HG02588 (cell line): ENCODE data around the gene ZNF684.
"Not testable (repeated sequence)": the region's sequence is repeated elsewhere in the genome, so short reads cannot be mapped to it uniquely, and the experiment has no call there.

ENCODE experiments used
- ATAC-seq: cut with Tn5 transposase; IDR thresholded peaks from one replicate; pipeline ENCODE4 v1.9.1; 2021; ENCODE audit warnings: mild to moderate bottlenecking, moderate library complexity; ENCODE audit not compliant: unreplicated experiment

Gene ZNF684

GRCh38 chr1:40567825-40568224 is 36.4 kb downstream of the ZNF684 start:
- ATAC-seq, result no peak

- not testable (repeated sequence) for ATAC-seq
Observed at GRCh38 chr1:40574805-40575204, 43.4 kb downstream of the ZNF684 start.

DNA sequence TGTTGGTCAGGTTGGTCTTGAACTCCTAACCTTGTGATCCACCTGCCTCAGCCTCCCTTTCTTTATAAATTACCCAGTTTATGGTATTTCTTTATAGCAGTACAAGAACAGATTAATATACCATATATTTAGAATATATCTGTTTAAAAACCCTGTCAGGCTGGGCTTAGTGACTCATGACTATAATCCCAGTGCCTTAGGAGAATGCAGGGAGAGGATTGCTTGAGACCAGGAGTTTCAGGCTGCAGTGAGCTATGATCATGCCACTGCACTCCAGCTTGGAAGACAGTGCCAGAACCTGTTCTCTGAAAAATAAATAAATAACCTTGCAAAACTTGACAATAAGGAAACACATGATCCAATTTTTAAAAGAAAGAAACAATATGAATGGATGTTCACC is 43.9 kb downstream of the ZNF684 start:
- ATAC-seq, result no peak

DNA sequence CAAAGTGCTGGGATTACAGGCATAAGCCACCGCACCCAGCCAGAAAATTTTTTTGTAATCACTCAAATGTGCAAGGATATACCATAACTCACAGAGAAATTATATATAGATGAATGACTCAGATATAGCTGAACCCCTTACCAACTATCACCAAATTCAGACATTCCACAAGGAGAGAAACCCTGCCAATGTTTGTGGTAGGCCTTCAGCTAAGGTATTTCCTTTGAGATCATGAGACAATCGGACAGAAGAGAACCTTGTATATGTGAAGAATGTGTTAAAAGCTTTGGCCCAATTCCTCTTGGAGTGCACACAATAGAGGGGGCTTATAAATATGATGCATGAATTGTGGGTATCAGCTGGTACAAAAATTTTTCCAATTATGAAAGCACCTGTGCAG is 50.7 kb downstream of the ZNF684 start:
- ATAC-seq, result no peak

DNA sequence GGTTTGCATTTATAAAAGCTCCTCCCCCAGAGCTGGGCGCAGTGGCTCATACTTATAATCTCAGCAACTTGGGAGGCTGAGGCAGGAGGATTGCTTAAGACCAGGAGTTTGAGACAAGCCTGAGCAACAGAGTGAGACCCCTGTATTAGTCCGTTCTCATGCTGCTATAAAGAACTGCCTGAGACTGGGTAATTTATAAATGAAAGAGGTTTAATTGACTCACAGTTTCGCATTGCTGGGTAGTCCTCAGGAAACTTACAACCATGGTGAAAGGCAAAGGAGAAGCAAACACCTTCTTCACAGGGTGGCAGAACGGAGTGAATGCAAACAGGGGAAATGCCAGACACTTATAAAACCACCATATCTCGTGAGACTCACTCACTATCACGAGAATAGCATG is 52.5 kb downstream of the ZNF684 start:
- ATAC-seq, result no peak

DNA sequence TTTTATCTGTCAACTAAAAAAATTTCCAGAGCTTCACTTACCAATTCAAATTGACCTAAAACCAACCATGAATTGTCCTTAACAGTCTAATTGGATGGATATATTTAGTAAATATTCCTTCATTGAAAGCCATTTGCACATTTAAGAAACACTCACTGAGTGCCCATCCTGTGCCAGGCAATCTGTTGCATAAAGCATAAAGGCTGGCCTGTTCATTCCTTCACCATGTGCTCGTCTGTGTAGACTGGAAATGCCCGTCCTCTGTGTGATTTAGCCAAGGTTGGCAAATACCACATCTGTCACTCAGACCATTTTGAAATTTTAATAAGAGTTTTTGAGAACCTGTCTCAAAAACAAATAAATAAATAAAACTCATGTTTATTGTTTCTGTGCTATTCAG is 57.1 kb downstream of the ZNF684 start:
- ATAC-seq, result no peak

GRCh38 chr1:40592107-40592803 is 60.8 kb downstream of the ZNF684 start:
- ATAC-seq, result no peak

DNA sequence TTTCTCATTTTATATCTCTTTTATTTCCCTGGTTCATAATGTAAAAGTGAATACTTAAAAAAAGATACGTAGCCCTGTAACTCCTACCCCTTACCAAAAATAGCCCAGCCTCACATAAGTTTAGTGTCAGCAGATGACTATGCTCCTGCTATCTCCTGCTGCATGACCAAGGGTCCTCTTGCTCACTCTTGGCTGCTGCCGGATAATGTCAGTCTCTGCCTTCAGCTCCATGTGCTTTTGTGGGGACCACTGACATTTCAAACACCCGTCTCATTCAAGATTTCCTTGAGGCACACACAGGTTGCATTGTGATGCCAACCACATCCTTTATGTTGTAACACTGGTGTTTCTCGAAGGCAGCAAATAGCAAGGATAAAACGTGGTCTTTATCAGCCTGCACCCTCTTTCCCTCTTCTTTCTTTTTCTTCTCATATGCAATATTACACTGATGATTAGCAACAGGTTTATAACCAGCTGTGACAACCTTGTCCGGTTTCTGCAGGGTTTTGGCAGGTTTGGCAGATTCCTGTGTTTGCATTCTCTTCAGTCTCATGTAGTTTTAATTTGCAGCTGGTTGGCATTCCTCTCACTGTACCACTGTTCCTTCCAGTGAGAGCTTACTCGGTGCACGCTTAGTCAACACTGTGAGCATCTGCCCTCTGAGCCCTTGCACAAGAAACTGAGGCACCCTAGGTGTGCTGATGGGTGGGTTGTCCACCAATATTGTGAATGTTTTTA is 62.2 kb downstream of the ZNF684 start:
- ATAC-seq, result no peak

GRCh38 chr1:40594187-40594531 is 62.7 kb downstream of the ZNF684 start:
- ATAC-seq, result no peak

DNA sequence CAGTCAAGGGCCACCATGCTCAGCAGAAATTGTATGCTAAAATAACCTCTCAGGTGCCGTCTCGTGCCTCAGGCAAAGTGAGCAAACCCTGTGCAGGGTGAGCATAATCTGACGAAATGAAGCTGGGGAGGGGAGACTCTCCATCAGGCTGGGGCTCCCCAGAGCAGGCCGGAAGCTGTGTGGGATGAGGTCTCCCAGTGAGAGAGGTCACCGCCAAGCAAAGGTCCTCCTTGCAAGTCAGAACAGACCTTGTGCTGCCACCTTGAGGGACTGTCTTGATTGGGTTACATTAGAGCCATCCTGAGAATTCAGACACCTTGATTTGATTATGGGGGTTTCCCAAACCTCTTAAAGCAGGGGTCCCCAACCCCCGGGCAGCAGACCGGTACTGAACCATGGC is 64.2 kb downstream of the ZNF684 start:
- ATAC-seq, result no peak
